ENCODE data around the gene TM7SF2. TPM values are rescaled to one million over a fixed set of nuclear protein-coding genes. Genes with fewer than 3 reads are reported as not detected.

The TM7SF2 gene
- total RNA-seq, 1 donor from 2014 or later, result 54.3 TPM

GRCh38 chr11:65090628-65091027 lies 21.0 kb upstream of the TM7SF2 start:
- DNase-seq, result no peak

GRCh38 chr11:65095427-65095826 lies 16.2 kb upstream of the TM7SF2 start:
- no peak for DNase-seq

- peak; percentile 75 for DNase-seq
Observed at GRCh38 chr11:65095974-65096806, 15.5 kb upstream of the TM7SF2 start, which contains the start of gene VPS51. TSS of gene VPS51 (plus strand) at chr11:65096214. CDS start at chr11:65096251, 37 bp downstream.

- DNase-seq, result no peak
Observed at GRCh38 chr11:65096926-65097325, 14.7 kb upstream of the TM7SF2 start.

- DNase-seq, result no peak
Observed at GRCh38 chr11:65100674-65101350, 10.9 kb upstream of the TM7SF2 start.

- no peak for DNase-seq
Observed at GRCh38 chr11:65102142-65103095, 9.3 kb upstream of the TM7SF2 start.

- no peak for DNase-seq
Observed at GRCh38 chr11:65103476-65103875, 8.2 kb upstream of the TM7SF2 start.

- DNase-seq, result no peak
Observed at GRCh38 chr11:65104628-65105027, 7.0 kb upstream of the TM7SF2 start.

- no peak for DNase-seq
Observed at GRCh38 chr11:65107078-65107477, 4.6 kb upstream of the TM7SF2 start.

- no peak for DNase-seq
Observed at GRCh38 chr11:65107751-65108468, 3.8 kb upstream of the TM7SF2 start.

GRCh38 chr11:65108469-65109123 lies 3.1 kb upstream of the TM7SF2 start:
- DNase-seq, result no peak

GRCh38 chr11:65109231-65110198 lies 2.2 kb upstream of the TM7SF2 start:
- no peak for DNase-seq

- DNase-seq, result peak; percentile 81
Observed at GRCh38 chr11:65110354-65110861, 1.3 kb upstream of the TM7SF2 start.

GRCh38 chr11:65111159-65111743 lies 421 bp upstream of the TM7SF2 start:
- no peak for DNase-seq

GRCh38 chr11:65112546-65113360 lies 1.1 kb downstream of the TM7SF2 start:
- DNase-seq, result peak; percentile 34

GRCh38 chr11:65113361-65113756 lies 1.7 kb downstream of the TM7SF2 start:
- no peak for DNase-seq

GRCh38 chr11:65113839-65114238 lies 2.2 kb downstream of the TM7SF2 start:
- no peak for DNase-seq

GRCh38 chr11:65114538-65115171 lies 3.0 kb downstream of the TM7SF2 start:
- DNase-seq, result no peak

Data from occipital lobe (tissue), 2 donors.